ENCODE results near the gene TENM3.

The TENM3 gene

DNA sequence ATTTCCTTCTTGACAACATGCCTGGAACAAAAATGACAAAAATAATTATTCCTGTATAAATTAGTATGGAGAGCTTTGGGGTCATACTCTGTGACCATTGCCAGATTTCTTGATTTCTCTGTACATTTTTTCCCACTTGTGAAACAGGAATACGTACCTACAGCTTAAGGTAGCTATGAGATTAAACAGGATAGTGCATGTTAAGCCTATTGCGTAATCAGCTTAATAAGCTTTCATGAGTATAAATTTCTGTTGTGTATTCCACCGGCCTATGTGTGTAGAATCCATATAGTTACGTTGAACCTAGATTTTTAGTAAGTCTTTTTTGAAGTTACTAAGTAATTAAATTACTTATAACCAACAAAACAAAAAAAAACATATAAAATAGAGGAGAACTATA, 339.0 kb downstream of the TENM3 start:
- H3K36me3 ChIP-seq (ENCODE audit: control insufficient read depth, low read depth, low read length) = no peaks in the 10 kb centered on the region
- H3K27me3 ChIP-seq (ENCODE audit: control insufficient read depth, insufficient read depth, low read length) = no peaks in the 10 kb centered on the region
- H3K4me3 ChIP-seq (ENCODE audit: low read length) = no peak overlapping the region
- no peak overlapping the region for H3K9ac ChIP-seq (ENCODE audit: low read length)
- peak overlapping the region; percentile 35 for H3K27ac ChIP-seq (ENCODE audit: low read length)
- no peaks in the 10 kb centered on the region for H3K9me3 ChIP-seq (ENCODE audit: control insufficient read depth, low read depth, low read length)
- H3K4me1 ChIP-seq (ENCODE audit: control insufficient read depth, low read depth, low read length) = no peaks in the 10 kb centered on the region

DNA sequence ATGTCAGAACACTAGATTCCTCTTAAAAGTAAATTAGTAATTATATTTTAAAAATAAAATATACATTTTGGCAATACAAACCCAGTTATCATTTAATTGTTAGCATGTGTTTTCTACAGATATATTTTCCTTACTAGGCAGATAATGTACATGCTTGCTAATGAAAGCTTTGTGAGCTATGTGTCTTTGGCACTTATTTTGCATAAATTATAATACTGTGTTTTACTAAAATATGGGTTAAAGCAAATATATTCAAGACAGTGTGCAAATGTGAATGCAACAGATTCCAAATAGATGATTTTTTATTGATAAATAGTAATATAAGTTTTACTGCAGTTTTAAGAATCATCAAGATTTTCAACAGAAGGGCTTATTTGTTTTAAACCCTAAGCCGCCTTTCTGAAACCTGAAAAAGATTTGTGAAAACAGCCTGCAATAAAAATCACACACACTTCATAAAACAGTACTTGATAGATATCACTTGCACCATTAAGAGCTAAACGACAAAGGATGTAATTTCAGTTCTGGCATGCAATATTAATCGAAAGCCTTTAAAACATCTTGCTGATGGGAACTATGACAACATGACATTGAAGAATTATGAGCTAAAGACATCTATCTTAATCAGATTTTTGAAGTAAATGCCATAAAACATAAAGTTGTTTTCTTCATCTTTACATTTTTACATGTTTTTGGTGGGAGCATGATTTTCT, 340.7 kb downstream of the TENM3 start:
- Histone ChIP-seq H3K9ac (ENCODE audit: low read length) (no peak overlapping the region), H3K27me3 (ENCODE audit: control insufficient read depth, insufficient read depth, low read length) (no peaks in the 10 kb centered on the region), H3K4me3 (ENCODE audit: low read length) (no peak overlapping the region), H3K27ac (ENCODE audit: low read length) (no peak overlapping the region), H3K4me1 (ENCODE audit: control insufficient read depth, low read depth, low read length) (no peaks in the 10 kb centered on the region), H3K9me3 (ENCODE audit: control insufficient read depth, low read depth, low read length) (peaks cover 4% of the 10 kb centered on the region), H3K36me3 (ENCODE audit: control insufficient read depth, low read depth, low read length) (no peaks in the 10 kb centered on the region)

DNA sequence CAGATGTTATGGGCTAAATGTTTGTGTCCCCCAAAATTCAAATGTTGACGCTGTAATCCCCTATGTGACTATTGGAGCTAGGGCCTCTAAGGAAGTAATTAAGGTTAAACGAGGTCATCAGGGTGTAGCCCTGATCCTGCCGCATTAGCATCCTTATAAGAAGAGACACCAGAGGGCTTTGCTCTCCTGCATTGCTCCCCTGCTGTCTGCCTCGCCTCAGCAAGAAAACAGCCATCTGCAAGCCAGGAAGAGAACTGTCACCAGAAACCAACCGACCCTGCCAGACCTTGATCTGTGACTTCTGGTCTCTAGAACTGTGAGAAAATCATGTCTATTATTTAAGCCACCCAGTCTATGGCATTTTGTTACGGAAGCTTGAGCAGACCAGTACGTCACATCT, 342.1 kb downstream of the TENM3 start:
- Histone ChIP-seq H3K27me3 (ENCODE audit: control insufficient read depth, insufficient read depth, low read length) (no peaks in the 10 kb centered on the region), H3K9me3 (ENCODE audit: control insufficient read depth, low read depth, low read length) (peaks cover 4% of the 10 kb centered on the region), H3K27ac (ENCODE audit: low read length) (no peak overlapping the region), H3K36me3 (ENCODE audit: control insufficient read depth, low read depth, low read length) (no peaks in the 10 kb centered on the region), H3K4me1 (ENCODE audit: control insufficient read depth, low read depth, low read length) (no peaks in the 10 kb centered on the region), H3K9ac (ENCODE audit: low read length) (no peak overlapping the region), H3K4me3 (ENCODE audit: low read length) (no peak overlapping the region)

DNA sequence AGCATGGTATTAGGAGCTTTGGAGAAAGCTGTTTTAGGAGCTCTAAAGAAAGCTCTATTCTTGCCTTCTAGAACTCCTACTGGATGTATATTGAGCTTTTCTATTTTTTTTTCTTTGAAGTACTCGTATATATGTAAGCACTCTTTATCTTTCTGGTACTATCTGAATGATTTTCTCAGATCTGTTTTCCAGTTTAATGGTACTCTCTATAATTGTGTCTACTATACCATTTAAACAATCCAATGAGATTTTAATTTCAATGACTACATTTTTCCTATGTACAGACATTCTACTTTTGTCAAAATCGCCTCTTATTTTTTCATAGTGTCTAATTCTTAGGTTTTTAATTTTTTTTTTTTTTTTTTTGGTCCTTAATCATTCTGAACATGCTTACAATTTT, 345.9 kb downstream of the TENM3 start:
- no peak overlapping the region for H3K9ac ChIP-seq (ENCODE audit: low read length)
- H3K9me3 ChIP-seq (ENCODE audit: control insufficient read depth, low read depth, low read length) = peaks cover 4% of the 10 kb centered on the region
- H3K27me3 ChIP-seq (ENCODE audit: control insufficient read depth, insufficient read depth, low read length) = no peaks in the 10 kb centered on the region
- H3K4me3 ChIP-seq (ENCODE audit: low read length) = no peak overlapping the region
- no peaks in the 10 kb centered on the region for H3K36me3 ChIP-seq (ENCODE audit: control insufficient read depth, low read depth, low read length)
- peaks cover 13% of the 10 kb centered on the region for H3K4me1 ChIP-seq (ENCODE audit: control insufficient read depth, low read depth, low read length)
- no peak overlapping the region for H3K27ac ChIP-seq (ENCODE audit: low read length)

GRCh38 chr4:182593402-182593801, 350.2 kb downstream of the TENM3 start:
- Histone ChIP-seq H3K9me3 (ENCODE audit: control insufficient read depth, low read depth, low read length) (peaks cover 4% of the 10 kb centered on the region), H3K4me1 (ENCODE audit: control insufficient read depth, low read depth, low read length) (peaks cover 16% of the 10 kb centered on the region), H3K36me3 (ENCODE audit: control insufficient read depth, low read depth, low read length) (no peaks in the 10 kb centered on the region), H3K9ac (ENCODE audit: low read length) (no peak overlapping the region), H3K4me3 (ENCODE audit: low read length) (no peak overlapping the region), H3K27ac (ENCODE audit: low read length) (peak overlapping the region; percentile 55), H3K27me3 (ENCODE audit: control insufficient read depth, insufficient read depth, low read length) (no peaks in the 10 kb centered on the region)

GRCh38 chr4:182593864-182594263, 350.7 kb downstream of the TENM3 start:
- peak overlapping the region; percentile 55 for H3K27ac ChIP-seq (ENCODE audit: low read length)

DNA sequence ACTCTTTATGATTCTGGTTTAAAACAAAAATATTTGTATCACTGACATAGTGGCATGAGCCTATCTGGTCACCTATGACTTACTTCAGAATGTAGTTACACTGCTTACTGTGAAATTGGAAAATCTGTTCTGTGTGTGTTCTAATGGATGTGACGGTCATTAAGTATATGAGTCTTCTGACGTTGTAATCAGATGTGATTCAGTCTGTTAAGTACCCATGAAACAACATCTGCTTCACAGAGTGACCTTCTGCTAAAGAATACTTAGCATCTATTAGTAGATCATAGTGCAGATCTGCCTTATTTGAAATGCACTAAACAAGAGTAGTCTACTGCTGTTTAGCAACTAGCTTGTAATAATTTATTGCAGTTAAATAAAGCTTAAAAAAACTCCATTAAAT, 356.9 kb downstream of the TENM3 start:
- peaks cover 13% of the 10 kb centered on the region for H3K36me3 ChIP-seq (ENCODE audit: control insufficient read depth, low read depth, low read length)
- no peak overlapping the region for H3K27ac ChIP-seq (ENCODE audit: low read length)
- H3K9ac ChIP-seq (ENCODE audit: low read length) = no peak overlapping the region
- H3K9me3 ChIP-seq (ENCODE audit: control insufficient read depth, low read depth, low read length) = no peaks in the 10 kb centered on the region
- no peaks in the 10 kb centered on the region for H3K27me3 ChIP-seq (ENCODE audit: control insufficient read depth, insufficient read depth, low read length)
- no peak overlapping the region for H3K4me3 ChIP-seq (ENCODE audit: low read length)
- peaks cover 6% of the 10 kb centered on the region for H3K4me1 ChIP-seq (ENCODE audit: control insufficient read depth, low read depth, low read length)

More at GRCh38 chr4:182593864-182594263, 350.7 kb downstream of the TENM3 start:
- Histone ChIP-seq H3K9me3 (ENCODE audit: control insufficient read depth, low read depth, low read length) (peaks cover under 1% of the 10 kb centered on the region), H3K36me3 (ENCODE audit: control insufficient read depth, low read depth, low read length) (no peaks in the 10 kb centered on the region), H3K27me3 (ENCODE audit: control insufficient read depth, insufficient read depth, low read length) (no peaks in the 10 kb centered on the region), H3K4me3 (ENCODE audit: low read length) (no peak overlapping the region), H3K4me1 (ENCODE audit: control insufficient read depth, low read depth, low read length) (peaks cover 16% of the 10 kb centered on the region), H3K9ac (ENCODE audit: low read length) (no peak overlapping the region)

GRCh38 chr4:182600856-182601255, 357.7 kb downstream of the TENM3 start:
- H3K4me3 ChIP-seq (ENCODE audit: low read length) = no peak overlapping the region
- no peaks in the 10 kb centered on the region for H3K27me3 ChIP-seq (ENCODE audit: control insufficient read depth, insufficient read depth, low read length)
- no peak overlapping the region for H3K27ac ChIP-seq (ENCODE audit: low read length)
- H3K4me1 ChIP-seq (ENCODE audit: control insufficient read depth, low read depth, low read length) = peaks cover 6% of the 10 kb centered on the region
- H3K9ac ChIP-seq (ENCODE audit: low read length) = no peak overlapping the region
- no peaks in the 10 kb centered on the region for H3K9me3 ChIP-seq (ENCODE audit: control insufficient read depth, low read depth, low read length)
- peaks cover 13% of the 10 kb centered on the region for H3K36me3 ChIP-seq (ENCODE audit: control insufficient read depth, low read depth, low read length)

- no peaks in the 10 kb centered on the region for H3K9me3 ChIP-seq (ENCODE audit: control insufficient read depth, low read depth, low read length)
- H3K9ac ChIP-seq (ENCODE audit: low read length) = no peak overlapping the region
- no peaks in the 10 kb centered on the region for H3K27me3 ChIP-seq (ENCODE audit: control insufficient read depth, insufficient read depth, low read length)
- H3K4me1 ChIP-seq (ENCODE audit: control insufficient read depth, low read depth, low read length) = peaks cover 3% of the 10 kb centered on the region
- no peak overlapping the region for H3K4me3 ChIP-seq (ENCODE audit: low read length)
- peaks cover 13% of the 10 kb centered on the region for H3K36me3 ChIP-seq (ENCODE audit: control insufficient read depth, low read depth, low read length)
- no peak overlapping the region for H3K27ac ChIP-seq (ENCODE audit: low read length)
Measured at GRCh38 chr4:182604161-182604622, 361.0 kb downstream of the TENM3 start.

DNA sequence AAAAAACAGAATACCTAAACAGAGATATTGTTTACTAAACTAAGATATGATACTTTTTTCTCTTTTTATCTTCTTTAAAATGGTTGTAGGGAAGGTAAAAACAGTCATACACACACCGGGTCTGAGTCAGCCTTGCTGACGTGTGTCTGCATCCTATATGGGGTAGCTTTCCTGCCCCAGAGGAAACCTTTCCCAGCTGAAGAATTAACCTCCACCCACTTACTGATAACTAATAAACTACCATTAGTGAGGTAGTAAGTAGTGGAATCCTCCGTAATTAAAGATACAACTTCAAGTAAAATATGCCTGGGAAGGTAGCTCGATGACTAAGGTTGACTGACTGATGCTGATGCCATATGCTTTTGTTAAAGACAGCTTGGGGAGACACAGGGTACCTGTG, 361.8 kb downstream of the TENM3 start:
- no peaks in the 10 kb centered on the region for H3K9me3 ChIP-seq (ENCODE audit: control insufficient read depth, low read depth, low read length)
- H3K36me3 ChIP-seq (ENCODE audit: control insufficient read depth, low read depth, low read length) = peaks cover 13% of the 10 kb centered on the region
- H3K4me3 ChIP-seq (ENCODE audit: low read length) = no peak overlapping the region
- H3K27me3 ChIP-seq (ENCODE audit: control insufficient read depth, insufficient read depth, low read length) = no peaks in the 10 kb centered on the region
- no peak overlapping the region for H3K9ac ChIP-seq (ENCODE audit: low read length)
- no peak overlapping the region for H3K27ac ChIP-seq (ENCODE audit: low read length)
- H3K4me1 ChIP-seq (ENCODE audit: control insufficient read depth, low read depth, low read length) = peaks cover 3% of the 10 kb centered on the region

GRCh38 chr4:182608525-182608924, 365.3 kb downstream of the TENM3 start:
- H3K27ac ChIP-seq (ENCODE audit: low read length) = no peak overlapping the region
- no peaks in the 10 kb centered on the region for H3K27me3 ChIP-seq (ENCODE audit: control insufficient read depth, insufficient read depth, low read length)
- H3K4me1 ChIP-seq (ENCODE audit: control insufficient read depth, low read depth, low read length) = no peaks in the 10 kb centered on the region
- H3K36me3 ChIP-seq (ENCODE audit: control insufficient read depth, low read depth, low read length) = no peaks in the 10 kb centered on the region
- no peak overlapping the region for H3K4me3 ChIP-seq (ENCODE audit: low read length)
- no peaks in the 10 kb centered on the region for H3K9me3 ChIP-seq (ENCODE audit: control insufficient read depth, low read depth, low read length)
- H3K9ac ChIP-seq (ENCODE audit: low read length) = no peak overlapping the region

DNA sequence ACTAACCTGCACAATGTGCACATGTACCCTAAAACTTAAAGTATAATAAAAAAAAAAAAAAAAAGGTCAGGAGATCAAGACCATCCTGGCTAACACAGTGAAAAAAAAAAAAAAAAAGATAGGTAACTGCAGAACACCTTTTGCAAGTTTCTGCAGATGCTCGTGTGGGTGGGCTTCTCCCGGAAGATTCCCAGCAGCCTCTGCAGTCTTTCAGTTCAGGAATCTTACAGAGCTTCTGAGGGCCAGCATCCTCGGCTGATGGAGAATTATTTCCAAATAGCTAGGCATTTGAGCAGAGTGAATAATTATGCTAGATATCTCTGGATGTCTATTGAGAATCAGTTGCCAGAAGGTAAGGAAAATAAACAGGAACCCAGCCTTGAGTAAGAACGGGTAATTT, 373.3 kb downstream of the TENM3 start:
- no peak overlapping the region for H3K27ac ChIP-seq (ENCODE audit: low read length)
- no peaks in the 10 kb centered on the region for H3K4me1 ChIP-seq (ENCODE audit: control insufficient read depth, low read depth, low read length)
- no peak overlapping the region for H3K4me3 ChIP-seq (ENCODE audit: low read length)
- H3K9me3 ChIP-seq (ENCODE audit: control insufficient read depth, low read depth, low read length) = no peaks in the 10 kb centered on the region
- no peaks in the 10 kb centered on the region for H3K36me3 ChIP-seq (ENCODE audit: control insufficient read depth, low read depth, low read length)
- no peak overlapping the region for H3K9ac ChIP-seq (ENCODE audit: low read length)
- H3K27me3 ChIP-seq (ENCODE audit: control insufficient read depth, insufficient read depth, low read length) = no peaks in the 10 kb centered on the region
